Ishikawa (cell line): ENCODE results near the gene PRKCZ.

Source experiments
- EGR1 ChIP-seq: IDR thresholded peaks from 2 replicates; pipeline ENCODE4 v1.6.1; 2012
- EP300 ChIP-seq: IDR thresholded peaks from 2 replicates; pipeline ENCODE4 v1.6.1; 2012; ENCODE audit warnings: borderline replicate concordance
- FOXM1 ChIP-seq: IDR thresholded peaks from 2 replicates; pipeline ENCODE4 v1.6.1; 2012; ENCODE audit warnings: low read depth, borderline replicate concordance
- MAX ChIP-seq: IDR thresholded peaks from 2 replicates; pipeline ENCODE4 v1.6.1; 2012
- RAD21 ChIP-seq: IDR thresholded peaks from 2 replicates; pipeline ENCODE4 v1.6.1; 2012; ENCODE audit warnings: low read depth
- REST ChIP-seq: IDR thresholded peaks from 2 replicates; pipeline ENCODE4 v1.6.1; 2012; ENCODE audit warnings: low read depth, mild to moderate bottlenecking
- YY1 ChIP-seq: IDR thresholded peaks from 2 replicates; pipeline ENCODE4 v1.6.1; 2012; ENCODE audit warnings: low read depth
- ZBTB7A ChIP-seq: IDR thresholded peaks from 2 replicates; pipeline ENCODE4 v1.6.1; 2012; ENCODE audit warnings: low read depth

GRCh38 chr1:2074944-2075740, 24.9 kb downstream of the PRKCZ start:
- TF ChIP-seq EP300 (no peak), RAD21 (no peak), FOXM1 (no peak), ZBTB7A (no peak), MAX (no peak), REST (no peak), YY1 (no peak), EGR1 (no peak)
